Progenitor cell of endocrine pancreas (in vitro differentiated cells): ENCODE results near the gene TMSB4X. TPM values are rescaled to one million over a fixed set of nuclear protein-coding genes. Genes with fewer than 3 reads are reported as not detected.

Experiments used
- DNase-seq: peaks from one replicate; pipeline ENCODE4 v3.0.0; 2021; ENCODE audit warnings: low spot score; ENCODE audit not compliant: unreplicated experiment
- H3K27ac Mint-ChIP-seq: 2 replicates; pipeline ENCODE4 v1.8.0; 2021; ENCODE audit warnings: mild to moderate bottlenecking, moderate library complexity, mixed read lengths
- H3K27me3 Mint-ChIP-seq: 2 replicates; pipeline ENCODE4 v1.8.0; 2021; ENCODE audit warnings: mixed read lengths
- H3K36me3 Mint-ChIP-seq: 2 replicates; pipeline ENCODE4 v1.8.0; 2022; ENCODE audit warnings: mixed read lengths; ENCODE audit not compliant: insufficient read depth
- H3K4me1 Mint-ChIP-seq: 2 replicates; pipeline ENCODE4 v1.8.0; 2021; ENCODE audit warnings: low read depth, mixed read lengths
- H3K4me3 Mint-ChIP-seq: 2 replicates; pipeline ENCODE4 v1.8.0; 2021; ENCODE audit warnings: low read depth, mild to moderate bottlenecking, moderate library complexity, mixed read lengths
- H3K9me3 Mint-ChIP-seq: 2 replicates; pipeline ENCODE4 v1.8.0; 2021; ENCODE audit warnings: low read depth, mixed read lengths
- long read RNA-seq: library from polyadenylated mRNA; unstranded; transcript quantifications from one replicate; pipeline ENCODE4 v2.0.0, GENCODE V29; 2020
- total RNA-seq: library from RNA; stranded (reverse); gene quantifications from 2 replicates; pipeline ENCODE4 v1.2.1, GENCODE V29; 2021
- TF ChIP-seq, protein P1 (sequence below): fragments of 200-600 bp; sonication (generic); IDR thresholded peaks from one replicate; pipeline ENCODE4 v1.5.0; 2021; ENCODE audit warnings: antibody characterized with exemption, mild to moderate bottlenecking; ENCODE audit not compliant: unreplicated experiment

TMSB4X gene
- 1,699 and 1,780 TPM in 2 replicates for total RNA-seq
- long read RNA-seq, transcript TMSB4X-204 (3 exons, 628 nt) = major isoform, 1,041 of 1,051 reads
- long read RNA-seq, transcript TMSB4X-203 (2 exons, 1,702 nt) = minor isoform, 7 of 1,051 reads
- long read RNA-seq, partial matches to known transcripts = 2 of 1,051 reads
- long read RNA-seq, other reads (novel, unspliced or antisense) = 1 of 1,051 reads

DNA sequence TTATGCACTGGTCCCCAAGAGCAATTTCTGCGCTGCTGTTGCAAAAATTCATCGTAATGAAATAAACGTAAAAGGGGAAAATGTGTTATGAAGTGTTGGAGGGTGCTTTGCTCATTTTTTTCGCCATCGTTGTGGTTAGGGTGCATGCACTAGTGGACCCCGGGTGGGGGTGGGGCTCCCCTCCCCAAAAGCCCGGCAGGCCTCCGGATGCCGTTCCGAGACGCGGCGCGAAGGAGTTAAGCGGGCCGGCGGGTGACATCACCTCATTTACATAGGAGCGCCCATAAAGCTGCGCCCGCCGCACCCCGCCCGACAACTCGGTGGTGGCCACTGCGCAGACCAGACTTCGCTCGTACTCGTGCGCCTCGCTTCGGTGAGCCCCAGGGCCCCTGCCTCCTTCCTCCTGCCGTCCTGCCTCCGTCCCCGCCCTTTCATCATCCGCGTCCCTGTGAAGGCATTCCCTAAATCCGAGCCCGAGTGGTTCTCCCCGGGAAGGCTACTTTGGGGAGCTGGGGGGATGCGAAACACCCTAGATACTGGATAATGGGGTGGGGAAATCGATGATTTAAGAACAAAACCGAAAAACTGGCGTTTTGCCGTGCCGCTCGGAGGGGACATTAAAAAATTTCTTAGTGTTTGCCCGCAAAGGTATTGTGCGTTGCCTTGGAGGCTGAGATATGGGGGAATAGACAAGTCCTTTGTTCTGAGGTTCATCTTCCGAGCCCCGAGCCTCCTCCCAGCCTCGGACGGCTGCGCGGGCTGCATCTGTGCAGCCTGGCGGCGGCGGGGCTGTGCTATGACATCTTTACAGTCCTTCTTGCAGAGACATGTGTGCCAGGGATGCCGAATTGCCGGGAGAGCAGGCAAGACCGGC lies at the start of gene TMSB4X:
TMSB4X (plus strand) TSS at position 315 of the 874 bp plus-strand sequence.
- peaks cover 12% of the 10 kb centered on the region for H3K9me3 Mint-ChIP-seq
- peak within 1 kb of the TSS; percentile 93 for H3K4me3 Mint-ChIP-seq
- H3K27ac Mint-ChIP-seq = peak within 1 kb of the TSS; percentile 99
- TF ChIP-seq, protein P1, sequence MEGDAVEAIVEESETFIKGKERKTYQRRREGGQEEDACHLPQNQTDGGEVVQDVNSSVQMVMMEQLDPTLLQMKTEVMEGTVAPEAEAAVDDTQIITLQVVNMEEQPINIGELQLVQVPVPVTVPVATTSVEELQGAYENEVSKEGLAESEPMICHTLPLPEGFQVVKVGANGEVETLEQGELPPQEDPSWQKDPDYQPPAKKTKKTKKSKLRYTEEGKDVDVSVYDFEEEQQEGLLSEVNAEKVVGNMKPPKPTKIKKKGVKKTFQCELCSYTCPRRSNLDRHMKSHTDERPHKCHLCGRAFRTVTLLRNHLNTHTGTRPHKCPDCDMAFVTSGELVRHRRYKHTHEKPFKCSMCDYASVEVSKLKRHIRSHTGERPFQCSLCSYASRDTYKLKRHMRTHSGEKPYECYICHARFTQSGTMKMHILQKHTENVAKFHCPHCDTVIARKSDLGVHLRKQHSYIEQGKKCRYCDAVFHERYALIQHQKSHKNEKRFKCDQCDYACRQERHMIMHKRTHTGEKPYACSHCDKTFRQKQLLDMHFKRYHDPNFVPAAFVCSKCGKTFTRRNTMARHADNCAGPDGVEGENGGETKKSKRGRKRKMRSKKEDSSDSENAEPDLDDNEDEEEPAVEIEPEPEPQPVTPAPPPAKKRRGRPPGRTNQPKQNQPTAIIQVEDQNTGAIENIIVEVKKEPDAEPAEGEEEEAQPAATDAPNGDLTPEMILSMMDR = no peak
- H3K36me3 Mint-ChIP-seq = peaks cover 21% of the 10 kb centered on the region
- peak; percentile 66 for DNase-seq
- H3K27me3 Mint-ChIP-seq = no peaks in the 10 kb centered on the region
- H3K4me1 Mint-ChIP-seq = peaks cover 34% of the 10 kb centered on the region

DNA sequence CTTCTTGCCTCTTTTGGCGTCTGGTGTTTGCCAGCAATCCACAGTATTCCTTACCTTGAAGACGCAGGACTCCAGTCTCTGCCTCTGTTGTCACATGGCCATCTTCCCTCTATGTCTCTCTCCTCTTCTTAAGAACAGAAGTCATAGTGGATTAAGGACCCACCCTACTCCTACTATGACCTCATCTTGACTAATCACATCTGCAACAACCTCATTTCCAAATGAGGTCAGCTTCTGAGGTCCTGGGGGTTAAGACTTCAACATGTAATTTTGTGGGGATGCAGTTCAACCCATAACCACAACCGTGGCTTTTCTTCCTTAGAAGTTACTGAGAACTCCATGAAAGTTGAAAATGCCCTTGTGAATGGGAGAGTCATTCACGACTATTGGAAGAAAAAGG lies 45.2 kb upstream of the TMSB4X start:
- Mint-ChIP-seq H3K27ac (no peak overlapping the region), H3K36me3 (no peaks in the 10 kb centered on the region), H3K27me3 (no peaks in the 10 kb centered on the region), H3K9me3 (peaks cover 28% of the 10 kb centered on the region), H3K4me1 (no peaks in the 10 kb centered on the region), H3K4me3 (no peak overlapping the region)
- TF ChIP-seq, protein P1 = no peak
- DNase-seq = no peak

DNA sequence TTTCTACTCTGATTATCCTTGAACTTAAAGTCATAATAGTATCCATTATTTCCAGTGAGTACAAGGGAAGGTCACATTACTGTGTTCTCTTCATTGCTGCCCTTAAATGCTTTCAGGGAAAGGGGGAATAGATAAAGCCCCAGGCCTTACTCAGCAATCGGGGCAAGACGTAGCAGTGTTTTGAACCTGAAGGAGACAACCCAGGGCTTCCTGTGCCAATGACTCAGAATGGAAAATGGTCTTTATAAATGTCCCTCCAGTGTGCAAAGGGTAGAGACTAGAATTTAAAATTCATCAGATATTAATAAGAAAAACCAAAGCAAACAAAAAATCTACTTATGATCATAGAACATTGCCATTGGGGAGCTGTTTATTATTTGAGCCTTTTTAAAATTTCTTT lies 44.8 kb upstream of the TMSB4X start:
- peaks cover 26% of the 10 kb centered on the region for H3K9me3 Mint-ChIP-seq
- H3K27me3 Mint-ChIP-seq = no peaks in the 10 kb centered on the region
- DNase-seq = no peak
- H3K36me3 Mint-ChIP-seq = no peaks in the 10 kb centered on the region
- H3K4me1 Mint-ChIP-seq = no peaks in the 10 kb centered on the region
- no peak overlapping the region for H3K27ac Mint-ChIP-seq
- no peak overlapping the region for H3K4me3 Mint-ChIP-seq
- TF ChIP-seq, protein P1 = no peak

DNA sequence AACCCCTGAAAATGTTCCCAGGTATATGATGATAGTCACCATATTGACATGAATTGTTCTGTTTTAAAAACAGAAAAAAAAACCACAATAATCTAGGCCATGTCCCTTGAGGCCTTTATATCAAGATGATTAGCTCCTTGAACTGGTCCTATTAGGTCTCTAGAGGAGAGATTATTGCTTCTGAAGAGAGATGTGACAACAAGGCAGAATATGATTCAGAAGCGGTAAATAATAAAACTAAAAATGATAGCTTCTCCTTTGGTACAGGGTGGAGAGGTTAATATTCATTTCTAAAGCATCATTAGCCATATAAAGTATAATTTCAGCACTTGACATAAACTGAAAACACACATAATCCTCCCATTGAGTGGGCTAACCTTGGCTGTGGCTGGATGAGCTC lies 42.7 kb upstream of the TMSB4X start:
- H3K27me3 Mint-ChIP-seq = no peaks in the 10 kb centered on the region
- no peak overlapping the region for H3K4me3 Mint-ChIP-seq
- TF ChIP-seq, protein P1 = no peak
- no peak overlapping the region for H3K27ac Mint-ChIP-seq
- no peaks in the 10 kb centered on the region for H3K4me1 Mint-ChIP-seq
- H3K9me3 Mint-ChIP-seq = peaks cover 27% of the 10 kb centered on the region
- DNase-seq = no peak
- H3K36me3 Mint-ChIP-seq = no peaks in the 10 kb centered on the region

DNA sequence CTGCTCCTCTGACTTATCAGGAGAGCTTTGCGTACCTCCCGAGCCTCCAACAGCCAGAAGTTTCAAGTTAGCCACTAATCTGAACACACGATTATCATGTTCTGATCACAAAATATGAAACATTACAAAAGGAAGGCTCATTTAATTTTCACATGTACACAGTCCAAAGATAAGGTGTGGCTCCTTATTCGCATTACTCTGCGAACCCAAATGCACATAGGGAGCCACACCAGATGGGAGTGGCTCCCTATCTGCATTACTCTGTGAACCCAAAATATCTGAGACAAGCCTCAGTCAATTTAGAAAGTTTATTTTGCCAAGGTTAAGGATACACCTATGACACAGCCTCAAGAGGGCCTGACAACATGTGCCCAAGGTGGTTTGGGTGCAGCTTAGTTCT lies 40.1 kb upstream of the TMSB4X start:
- no peaks in the 10 kb centered on the region for H3K36me3 Mint-ChIP-seq
- H3K27me3 Mint-ChIP-seq = no peaks in the 10 kb centered on the region
- H3K27ac Mint-ChIP-seq = no peak overlapping the region
- no peak for DNase-seq
- H3K4me3 Mint-ChIP-seq = no peak overlapping the region
- peaks cover 30% of the 10 kb centered on the region for H3K9me3 Mint-ChIP-seq
- H3K4me1 Mint-ChIP-seq = no peaks in the 10 kb centered on the region
- TF ChIP-seq, protein P1 = no peak
